ENCODE results near the gene OAS3. TPM values are rescaled to one million over a fixed set of nuclear protein-coding genes. Genes with fewer than 3 reads are reported as not detected.
"Not testable (repeated sequence)": the region's sequence is repeated elsewhere in the genome, so short reads cannot be mapped to it uniquely, and the experiment has no call there.

The OAS3 gene
- polyA plus RNA-seq, 1 donor: 12.3 TPM

DNA sequence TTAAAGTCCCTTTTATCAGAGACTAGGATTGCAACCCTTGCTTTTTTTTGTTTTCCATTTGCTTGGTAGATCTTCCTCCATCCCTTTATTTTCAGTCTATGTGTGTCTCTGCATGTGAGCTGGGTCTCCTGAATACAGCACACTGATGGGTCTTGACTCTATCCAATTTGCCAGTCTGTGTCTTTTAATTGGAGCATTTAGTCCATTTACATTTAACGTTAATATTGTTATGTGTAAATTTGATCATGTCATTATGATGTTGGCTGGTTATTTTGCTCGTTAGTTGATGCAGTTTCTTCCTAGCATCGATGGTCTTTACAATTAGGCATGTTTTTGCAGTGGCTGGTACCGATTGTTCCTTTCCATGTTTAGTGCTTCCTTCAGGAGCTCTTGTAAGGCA is 18.9 kb downstream of the OAS3 start:
- H3K27me3 ChIP-seq (ENCODE audit: control insufficient read depth, insufficient read depth, low read length); H3K4me3 ChIP-seq (ENCODE audit: low read length); H3K4me1 ChIP-seq (ENCODE audit: control insufficient read depth, insufficient read depth, low read length); H3K9me3 ChIP-seq (ENCODE audit: control insufficient read depth, low read depth, low read length); DNase-seq; H3K27ac ChIP-seq (ENCODE audit: low read length); H3K36me3 ChIP-seq (ENCODE audit: control insufficient read depth, insufficient read depth, low read length): not testable (repeated sequence)
- WGBS (ENCODE audit: insufficient coverage, low lambda C conversion rate): no CpG with 5 or more reads among the region's 4 CpGs

DNA sequence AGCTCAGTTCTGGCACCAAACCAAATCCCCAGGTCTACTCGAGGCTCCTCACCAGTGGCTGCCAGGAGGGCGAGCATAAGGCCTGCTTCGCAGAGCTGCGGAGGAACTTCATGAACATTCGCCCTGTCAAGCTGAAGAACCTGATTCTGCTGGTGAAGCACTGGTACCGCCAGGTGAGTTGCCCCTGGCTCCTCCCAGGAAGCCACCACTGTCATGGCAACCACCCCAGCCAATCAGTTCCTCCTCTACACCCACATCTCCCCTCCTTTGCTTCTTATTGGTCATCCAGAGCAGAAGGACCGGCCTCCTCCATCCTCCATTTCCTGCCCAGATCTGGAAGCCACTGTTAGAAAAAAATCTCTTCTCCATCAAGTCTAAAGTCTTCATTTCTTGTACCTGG is 22.8 kb downstream of the OAS3 start:
- Histone ChIP-seq H3K27me3 (ENCODE audit: control insufficient read depth, insufficient read depth, low read length) (no peaks in the 10 kb centered on the region), H3K9me3 (ENCODE audit: control insufficient read depth, low read depth, low read length) (no peaks in the 10 kb centered on the region), H3K27ac (ENCODE audit: low read length) (no peak overlapping the region), H3K4me3 (ENCODE audit: low read length) (no peak overlapping the region), H3K4me1 (ENCODE audit: control insufficient read depth, insufficient read depth, low read length) (no peaks in the 10 kb centered on the region), H3K36me3 (ENCODE audit: control insufficient read depth, insufficient read depth, low read length) (peaks cover 35% of the 10 kb centered on the region)
- DNase-seq: no peak
- no CpG with 5 or more reads among the region's 7 CpGs for WGBS (ENCODE audit: insufficient coverage, low lambda C conversion rate)

DNA sequence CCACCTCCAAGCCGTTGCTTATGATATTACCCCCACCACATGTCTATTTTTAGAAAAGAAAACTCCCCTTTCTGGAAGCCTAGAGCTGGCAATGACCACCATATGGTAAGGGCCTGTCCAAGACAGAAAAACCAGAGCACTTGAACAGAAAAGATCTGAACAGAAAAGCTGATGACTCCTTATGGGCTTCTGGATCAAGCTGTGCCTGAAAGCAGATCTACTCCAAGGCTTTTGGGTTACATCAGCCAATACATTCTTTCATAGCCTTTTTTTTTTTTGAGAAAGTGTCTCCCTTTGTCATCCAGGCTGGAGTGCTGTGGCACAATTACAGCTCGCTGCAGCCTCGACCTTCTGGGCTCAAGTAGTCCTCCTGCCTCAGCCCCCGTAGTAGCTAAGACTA is 23.3 kb downstream of the OAS3 start:
- H3K36me3 ChIP-seq (ENCODE audit: control insufficient read depth, insufficient read depth, low read length): peaks cover 35% of the 10 kb centered on the region
- H3K27me3 ChIP-seq (ENCODE audit: control insufficient read depth, insufficient read depth, low read length): no peaks in the 10 kb centered on the region
- H3K4me1 ChIP-seq (ENCODE audit: control insufficient read depth, insufficient read depth, low read length): no peaks in the 10 kb centered on the region
- no peak overlapping the region for H3K27ac ChIP-seq (ENCODE audit: low read length)
- DNase-seq: no peak
- no peaks in the 10 kb centered on the region for H3K9me3 ChIP-seq (ENCODE audit: control insufficient read depth, low read depth, low read length)
- no peak overlapping the region for H3K4me3 ChIP-seq (ENCODE audit: low read length)
- WGBS (ENCODE audit: insufficient coverage, low lambda C conversion rate): 100% methylated on average over 1 of the region's 4 CpGs

DNA sequence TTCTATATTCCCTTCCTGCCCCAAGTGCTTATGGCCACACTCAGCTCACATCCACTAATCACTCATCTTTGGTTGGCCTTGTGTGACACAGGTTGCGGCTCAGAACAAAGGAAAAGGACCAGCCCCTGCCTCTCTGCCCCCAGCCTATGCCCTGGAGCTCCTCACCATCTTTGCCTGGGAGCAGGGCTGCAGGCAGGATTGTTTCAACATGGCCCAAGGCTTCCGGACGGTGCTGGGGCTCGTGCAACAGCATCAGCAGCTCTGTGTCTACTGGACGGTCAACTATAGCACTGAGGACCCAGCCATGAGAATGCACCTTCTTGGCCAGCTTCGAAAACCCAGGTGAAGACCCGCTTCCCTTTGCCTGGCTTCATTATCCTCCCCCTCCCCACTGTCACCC is 24.3 kb downstream of the OAS3 start:
- H3K36me3 ChIP-seq (ENCODE audit: control insufficient read depth, insufficient read depth, low read length): peaks cover 39% of the 10 kb centered on the region
- no peak overlapping the region for H3K4me3 ChIP-seq (ENCODE audit: low read length)
- no peaks in the 10 kb centered on the region for H3K4me1 ChIP-seq (ENCODE audit: control insufficient read depth, insufficient read depth, low read length)
- H3K9me3 ChIP-seq (ENCODE audit: control insufficient read depth, low read depth, low read length): no peaks in the 10 kb centered on the region
- no peak for DNase-seq
- H3K27ac ChIP-seq (ENCODE audit: low read length): no peak overlapping the region
- H3K27me3 ChIP-seq (ENCODE audit: control insufficient read depth, insufficient read depth, low read length): no peaks in the 10 kb centered on the region
- WGBS (ENCODE audit: insufficient coverage, low lambda C conversion rate): no CpG with 5 or more reads among the region's 7 CpGs

DNA sequence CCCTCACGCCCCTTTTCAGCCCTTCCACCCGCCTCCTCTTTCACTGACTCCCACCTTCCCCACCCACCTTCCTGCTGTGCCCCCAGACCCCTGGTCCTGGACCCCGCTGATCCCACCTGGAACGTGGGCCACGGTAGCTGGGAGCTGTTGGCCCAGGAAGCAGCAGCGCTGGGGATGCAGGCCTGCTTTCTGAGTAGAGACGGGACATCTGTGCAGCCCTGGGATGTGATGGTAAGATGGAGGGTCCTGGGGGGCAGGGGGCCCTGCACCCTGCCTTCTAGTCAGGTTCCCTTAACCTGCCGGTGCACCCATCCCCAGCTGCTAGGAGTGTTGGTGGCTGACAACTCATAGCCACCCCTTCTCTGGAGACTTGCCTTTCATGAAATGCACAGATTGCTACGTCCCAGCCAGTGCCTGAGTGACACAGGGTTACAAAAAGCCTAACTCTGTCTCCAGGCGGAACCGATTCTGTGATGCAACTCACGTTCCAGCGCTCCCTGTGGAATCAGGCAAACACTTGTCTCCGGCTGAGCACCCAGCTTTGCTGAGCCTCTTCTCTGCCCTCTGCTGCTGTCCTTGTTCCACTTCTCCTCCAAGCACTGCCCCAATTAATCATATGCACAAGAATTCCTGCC is 25.1 kb downstream of the OAS3 start:
- Histone ChIP-seq H3K4me3 (ENCODE audit: low read length) (no peak overlapping the region), H3K36me3 (ENCODE audit: control insufficient read depth, insufficient read depth, low read length) (peaks cover 42% of the 10 kb centered on the region), H3K27ac (ENCODE audit: low read length) (no peak overlapping the region), H3K4me1 (ENCODE audit: control insufficient read depth, insufficient read depth, low read length) (no peaks in the 10 kb centered on the region), H3K9me3 (ENCODE audit: control insufficient read depth, low read depth, low read length) (no peaks in the 10 kb centered on the region), H3K27me3 (ENCODE audit: control insufficient read depth, insufficient read depth, low read length) (no peaks in the 10 kb centered on the region)
- no peak for DNase-seq
- no CpG with 5 or more reads among the region's 14 CpGs for WGBS (ENCODE audit: insufficient coverage, low lambda C conversion rate)

DNA sequence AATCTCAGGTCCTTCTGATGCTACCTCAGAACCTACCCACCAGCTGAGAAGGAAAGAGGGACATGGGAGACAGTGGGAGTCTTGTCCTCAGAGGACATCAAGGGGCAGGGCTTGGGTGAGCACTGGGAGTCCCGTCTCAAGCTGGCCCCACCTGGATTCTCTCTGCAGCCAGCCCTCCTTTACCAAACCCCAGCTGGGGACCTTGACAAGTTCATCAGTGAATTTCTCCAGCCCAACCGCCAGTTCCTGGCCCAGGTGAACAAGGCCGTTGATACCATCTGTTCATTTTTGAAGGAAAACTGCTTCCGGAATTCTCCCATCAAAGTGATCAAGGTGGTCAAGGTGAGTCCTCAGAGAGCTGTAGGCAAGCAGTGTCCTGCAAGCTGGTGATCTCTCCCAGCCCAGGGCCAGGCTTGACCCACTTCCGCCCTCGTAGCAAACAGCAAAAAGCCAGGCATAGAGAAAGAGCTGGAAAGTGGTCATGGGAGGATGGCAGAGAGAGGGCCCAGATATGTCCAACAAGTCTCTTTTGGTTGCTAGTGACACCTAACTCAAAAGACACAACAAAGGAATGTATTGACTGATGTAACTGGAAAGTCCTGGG is 25.9 kb downstream of the OAS3 start:
- H3K27ac ChIP-seq (ENCODE audit: low read length): no peak overlapping the region
- no peak for DNase-seq
- no peak overlapping the region for H3K4me3 ChIP-seq (ENCODE audit: low read length)
- no peaks in the 10 kb centered on the region for H3K9me3 ChIP-seq (ENCODE audit: control insufficient read depth, low read depth, low read length)
- no peaks in the 10 kb centered on the region for H3K27me3 ChIP-seq (ENCODE audit: control insufficient read depth, insufficient read depth, low read length)
- H3K36me3 ChIP-seq (ENCODE audit: control insufficient read depth, insufficient read depth, low read length): peaks cover 42% of the 10 kb centered on the region
- no CpG with 5 or more reads among the region's 6 CpGs for WGBS (ENCODE audit: insufficient coverage, low lambda C conversion rate)
- H3K4me1 ChIP-seq (ENCODE audit: control insufficient read depth, insufficient read depth, low read length): no peaks in the 10 kb centered on the region

DNA sequence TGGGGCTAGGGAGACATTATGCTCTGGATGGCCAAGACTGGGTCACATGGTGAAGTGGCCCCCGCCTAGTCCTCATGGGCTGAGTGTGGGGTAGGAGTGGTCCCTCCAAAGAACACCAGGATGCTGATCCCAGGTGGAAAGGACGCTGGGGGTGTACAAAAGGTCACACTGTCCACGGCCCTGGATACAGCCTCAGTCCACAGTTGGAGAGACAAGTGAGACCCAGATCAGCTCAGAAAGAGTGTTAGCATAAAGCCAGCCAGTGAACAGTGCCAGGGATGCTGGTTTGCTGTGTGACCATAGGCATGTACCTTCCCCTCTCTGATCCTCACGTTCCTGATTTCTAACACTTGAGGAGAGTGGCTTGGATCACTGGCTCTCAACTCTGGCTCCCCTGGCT is 26.6 kb downstream of the OAS3 start:
- Histone ChIP-seq H3K9me3 (ENCODE audit: control insufficient read depth, low read depth, low read length) (no peaks in the 10 kb centered on the region), H3K36me3 (ENCODE audit: control insufficient read depth, insufficient read depth, low read length) (peaks cover 42% of the 10 kb centered on the region), H3K27ac (ENCODE audit: low read length) (no peak overlapping the region), H3K4me3 (ENCODE audit: low read length) (no peak overlapping the region), H3K27me3 (ENCODE audit: control insufficient read depth, insufficient read depth, low read length) (no peaks in the 10 kb centered on the region), H3K4me1 (ENCODE audit: control insufficient read depth, insufficient read depth, low read length) (no peaks in the 10 kb centered on the region)
- no CpG with 5 or more reads among the region's 4 CpGs for WGBS (ENCODE audit: insufficient coverage, low lambda C conversion rate)
- DNase-seq: no peak

DNA sequence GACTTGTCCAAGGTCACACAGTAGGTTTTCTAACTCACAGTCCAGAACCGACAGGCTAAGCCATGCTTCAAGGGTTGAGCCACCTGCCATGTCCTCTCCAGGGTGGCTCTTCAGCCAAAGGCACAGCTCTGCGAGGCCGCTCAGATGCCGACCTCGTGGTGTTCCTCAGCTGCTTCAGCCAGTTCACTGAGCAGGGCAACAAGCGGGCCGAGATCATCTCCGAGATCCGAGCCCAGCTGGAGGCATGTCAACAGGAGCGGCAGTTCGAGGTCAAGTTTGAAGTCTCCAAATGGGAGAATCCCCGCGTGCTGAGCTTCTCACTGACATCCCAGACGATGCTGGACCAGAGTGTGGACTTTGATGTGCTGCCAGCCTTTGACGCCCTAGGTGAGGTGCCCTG is 27.4 kb downstream of the OAS3 start:
- Histone ChIP-seq H3K4me1 (ENCODE audit: control insufficient read depth, insufficient read depth, low read length) (no peaks in the 10 kb centered on the region), H3K9me3 (ENCODE audit: control insufficient read depth, low read depth, low read length) (no peaks in the 10 kb centered on the region), H3K27ac (ENCODE audit: low read length) (no peak overlapping the region), H3K4me3 (ENCODE audit: low read length) (no peak overlapping the region), H3K27me3 (ENCODE audit: control insufficient read depth, insufficient read depth, low read length) (no peaks in the 10 kb centered on the region), H3K36me3 (ENCODE audit: control insufficient read depth, insufficient read depth, low read length) (peaks cover 44% of the 10 kb centered on the region)
- no CpG with 5 or more reads among the region's 15 CpGs for WGBS (ENCODE audit: insufficient coverage, low lambda C conversion rate)
- DNase-seq: no peak

DNA sequence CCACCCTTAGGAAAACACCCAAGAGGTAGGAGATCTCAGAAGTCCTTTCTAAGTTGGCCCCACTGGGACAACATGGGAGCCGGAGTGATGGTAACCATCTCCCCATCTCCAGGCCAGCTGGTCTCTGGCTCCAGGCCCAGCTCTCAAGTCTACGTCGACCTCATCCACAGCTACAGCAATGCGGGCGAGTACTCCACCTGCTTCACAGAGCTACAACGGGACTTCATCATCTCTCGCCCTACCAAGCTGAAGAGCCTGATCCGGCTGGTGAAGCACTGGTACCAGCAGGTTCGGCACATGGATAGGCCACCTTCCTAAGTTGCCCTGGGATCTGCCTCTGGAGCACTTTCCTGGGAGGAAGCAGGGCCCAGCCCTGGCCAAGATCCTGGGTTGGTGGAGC is 29.0 kb downstream of the OAS3 start:
- no peaks in the 10 kb centered on the region for H3K9me3 ChIP-seq (ENCODE audit: control insufficient read depth, low read depth, low read length)
- H3K4me3 ChIP-seq (ENCODE audit: low read length): no peak overlapping the region
- no peaks in the 10 kb centered on the region for H3K4me1 ChIP-seq (ENCODE audit: control insufficient read depth, insufficient read depth, low read length)
- peaks cover 34% of the 10 kb centered on the region for H3K36me3 ChIP-seq (ENCODE audit: control insufficient read depth, insufficient read depth, low read length)
- WGBS (ENCODE audit: insufficient coverage, low lambda C conversion rate): no CpG with 5 or more reads among the region's 9 CpGs
- no peaks in the 10 kb centered on the region for H3K27me3 ChIP-seq (ENCODE audit: control insufficient read depth, insufficient read depth, low read length)
- H3K27ac ChIP-seq (ENCODE audit: low read length): no peak overlapping the region
- DNase-seq: no peak

DNA sequence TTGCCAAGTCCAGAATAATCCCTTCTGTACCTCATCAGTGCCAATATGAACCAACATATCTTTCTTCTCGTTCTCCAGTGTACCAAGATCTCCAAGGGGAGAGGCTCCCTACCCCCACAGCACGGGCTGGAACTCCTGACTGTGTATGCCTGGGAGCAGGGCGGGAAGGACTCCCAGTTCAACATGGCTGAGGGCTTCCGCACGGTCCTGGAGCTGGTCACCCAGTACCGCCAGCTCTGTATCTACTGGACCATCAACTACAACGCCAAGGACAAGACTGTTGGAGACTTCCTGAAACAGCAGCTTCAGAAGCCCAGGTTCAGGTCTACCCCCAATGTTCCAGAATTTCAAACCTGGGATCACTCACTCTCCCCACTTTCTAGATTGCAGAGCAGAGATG is 29.6 kb downstream of the OAS3 start:
- H3K4me3 ChIP-seq (ENCODE audit: low read length): no peak overlapping the region
- no peak for DNase-seq
- no peaks in the 10 kb centered on the region for H3K4me1 ChIP-seq (ENCODE audit: control insufficient read depth, insufficient read depth, low read length)
- no peaks in the 10 kb centered on the region for H3K27me3 ChIP-seq (ENCODE audit: control insufficient read depth, insufficient read depth, low read length)
- WGBS (ENCODE audit: insufficient coverage, low lambda C conversion rate): no CpG with 5 or more reads among the region's 7 CpGs
- no peak overlapping the region for H3K27ac ChIP-seq (ENCODE audit: low read length)
- no peaks in the 10 kb centered on the region for H3K9me3 ChIP-seq (ENCODE audit: control insufficient read depth, low read depth, low read length)
- peaks cover 30% of the 10 kb centered on the region for H3K36me3 ChIP-seq (ENCODE audit: control insufficient read depth, insufficient read depth, low read length)
